H1 (cell line): ENCODE results near the gene GFM1. TPM values are rescaled to one million over a fixed set of nuclear protein-coding genes. Genes with fewer than 3 reads are reported as not detected.
A peak's percentile ranks its signal among the peaks of the same experiment; 100 is the strongest.

Experiments used
- HDAC2 ChIP-seq, 2 experiments: fragments of 300-600 bp in 1 of 2; sonication (generic) in 1 of 2; IDR thresholded peaks; 2 replicates each; pipeline ENCODE4 v1.6.1; 2011 to 2012; ENCODE audit warnings: low read depth in 2 of 2, low read length in 2 of 2, mild to moderate bottlenecking in 2 of 2, moderate library complexity in 2 of 2, borderline replicate concordance in 1 of 2, inconsistent platforms in 1 of 2
- KDM4A ChIP-seq: IDR thresholded peaks from one replicate; pipeline ENCODE4 v1.7.1; 2012; ENCODE audit warnings: low read depth, mild to moderate bottlenecking, moderate library complexity, low read length, inconsistent platforms; ENCODE audit not compliant: severe bottlenecking
- POU5F1 ChIP-seq: IDR thresholded peaks from 2 replicates; pipeline ENCODE4 v1.6.1; 2011; ENCODE audit warnings: low read depth, mild to moderate bottlenecking, low read length, moderate library complexity
- SAP30 ChIP-seq: fragments of 300-600 bp; sonication (generic); IDR thresholded peaks from 2 replicates; pipeline ENCODE4 v1.7.1; 2012; ENCODE audit warnings: low read length, moderate library complexity, mild to moderate bottlenecking, inconsistent platforms; ENCODE audit not compliant: insufficient read depth, insufficient replicate concordance
- SUZ12 ChIP-seq: fragments of 200-600 bp; sonication (generic); IDR thresholded peaks from 2 replicates; pipeline ENCODE4 v1.6.1; 2012; ENCODE audit warnings: mild to moderate bottlenecking, inconsistent platforms, low read length, moderate library complexity, mixed read lengths
- TBP ChIP-seq: IDR thresholded peaks from 2 replicates; pipeline ENCODE4 v1.6.1; 2011; ENCODE audit warnings: low read depth, low read length, improper control_type of control experiment
- TEAD4 ChIP-seq: IDR thresholded peaks from 2 replicates; pipeline ENCODE4 v1.6.1; 2012; ENCODE audit warnings: low read depth, low read length, inconsistent platforms, mixed read lengths
- polyA plus RNA-seq, 7 experiments: library from polyadenylated mRNA; depleted of rRNA in 3 of 7; stranded (reverse) in 5 of 7; unstranded in 2 of 7; fragments of >200 nt in 5 of 7; fragments of 200-250 nt in 2 of 7; gene quantifications; 1 replicate in 5 of 7; 2 replicates in 1 of 7; 4 replicates in 1 of 7; pipeline versions ENCODE4 v1.2.1 to v1.2.3, GENCODE V29; 2011 to 2013; ENCODE audit warnings: missing spikeins in 2 of 7, mixed read lengths in 2 of 7
- total RNA-seq: library from RNA; stranded (reverse); fragmentation: NEBNext Ultra II Directional; extraction: Animal tissue kit (Norgen Biotek cat#: 25700); gene quantifications from 2 replicates; pipeline ENCODE4 v1.2.1, GENCODE V29; 2021
- TF ChIP-seq, protein P1 (sequence below): IDR thresholded peaks from 2 replicates; pipeline ENCODE4 v1.6.1; 2011; ENCODE audit warnings: low read depth, mild to moderate bottlenecking, low read length; ENCODE audit not compliant: insufficient read depth
- TF ChIP-seq, protein P2 (sequence below): IDR thresholded peaks from 2 replicates; pipeline ENCODE4 v1.6.1; 2011; ENCODE audit warnings: low read length, improper control_type of control experiment

GFM1 gene
- total and polyA plus RNA-seq, 2 of the 8 experiments (the other 6 are each of a cell fraction or from before 2014, with no cell fraction given): 10.9 to 45.3 TPM

DNA sequence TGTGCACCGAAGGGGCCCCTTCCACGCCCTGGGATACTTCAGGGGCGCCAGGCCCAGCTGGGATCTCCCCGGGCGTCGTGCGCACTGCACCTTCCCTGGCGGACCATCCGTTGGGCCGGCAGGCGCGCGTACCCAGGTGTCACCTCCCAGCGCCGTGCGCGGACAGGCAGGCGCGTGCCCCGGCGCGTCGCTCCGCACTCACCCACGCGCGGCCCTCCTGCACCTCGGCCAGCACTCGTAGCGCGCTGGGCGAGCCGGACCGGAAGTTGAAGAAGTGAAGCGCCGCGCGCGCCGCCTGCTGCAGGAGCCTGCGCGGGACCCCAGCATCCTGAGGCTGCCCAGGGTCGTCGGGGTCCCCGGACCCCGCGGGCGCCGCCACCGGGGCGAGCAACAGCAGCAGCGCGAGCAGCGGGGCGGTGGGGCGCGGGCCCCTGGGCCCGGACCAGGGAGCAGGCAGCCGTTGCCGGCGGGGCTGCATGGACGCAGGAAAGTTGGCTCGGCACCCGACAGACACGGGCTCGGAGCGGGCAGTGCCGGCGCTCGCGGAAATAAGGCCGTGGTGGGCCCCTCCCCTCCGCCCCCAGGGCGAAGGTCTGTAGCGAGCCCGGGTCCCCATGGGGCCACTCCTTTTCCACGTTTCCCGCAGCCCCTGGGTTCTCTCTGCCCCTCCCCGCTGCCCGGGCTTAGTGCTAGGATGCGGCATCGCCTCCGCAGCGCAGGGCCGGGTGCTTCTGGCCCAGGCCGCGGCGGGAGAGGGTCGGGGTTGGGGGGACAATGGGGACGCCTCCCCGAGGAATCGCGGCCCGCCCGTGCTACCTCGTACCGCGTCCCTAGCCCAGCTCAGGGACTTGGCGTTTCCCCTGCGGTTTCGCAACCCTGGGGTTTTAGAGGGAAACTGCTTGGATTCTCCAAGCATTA is 87.9 kb downstream of the GFM1 start, which contains the start of gene RARRES1 (continued):
- TF ChIP-seq POU5F1 (no peak), HDAC2 (IDR thresholded peaks at IDR 0.05; ENCODE audit: borderline replicate concordance in 1 of 2, low read depth in 2 of 2, low read length in 2 of 2) (0 out of 4 replicates have a peak, but pooled peaks of 1 of the 2 experiments have one; percentile 24), TBP (no peak), KDM4A (peak; percentile 96), TEAD4 (no peak), SAP30 (no peak), SUZ12 (0 out of 2 replicates have a peak, but pooled peaks have one; percentile 12)
- TF ChIP-seq, protein P1, sequence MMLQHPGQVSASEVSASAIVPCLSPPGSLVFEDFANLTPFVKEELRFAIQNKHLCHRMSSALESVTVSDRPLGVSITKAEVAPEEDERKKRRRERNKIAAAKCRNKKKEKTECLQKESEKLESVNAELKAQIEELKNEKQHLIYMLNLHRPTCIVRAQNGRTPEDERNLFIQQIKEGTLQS: no peak
- TF ChIP-seq, protein P2, sequence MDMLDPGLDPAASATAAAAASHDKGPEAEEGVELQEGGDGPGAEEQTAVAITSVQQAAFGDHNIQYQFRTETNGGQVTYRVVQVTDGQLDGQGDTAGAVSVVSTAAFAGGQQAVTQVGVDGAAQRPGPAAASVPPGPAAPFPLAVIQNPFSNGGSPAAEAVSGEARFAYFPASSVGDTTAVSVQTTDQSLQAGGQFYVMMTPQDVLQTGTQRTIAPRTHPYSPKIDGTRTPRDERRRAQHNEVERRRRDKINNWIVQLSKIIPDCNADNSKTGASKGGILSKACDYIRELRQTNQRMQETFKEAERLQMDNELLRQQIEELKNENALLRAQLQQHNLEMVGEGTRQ: no peak
